K562 (cell line): Measurements from ENCODE around the gene TULP4. TPM values are rescaled to one million over a fixed set of nuclear protein-coding genes. Genes with fewer than 3 reads are reported as not detected.

Source experiments
- BRF1 ChIP-seq: IDR thresholded peaks from 3 replicates; pipeline ENCODE4 v1.6.1; 2011; ENCODE audit warnings: borderline replicate concordance, mild to moderate bottlenecking; ENCODE audit not compliant: insufficient read length; ENCODE audit errors: extremely low read depth
- CTBP1 ChIP-seq: fragments of 450-650 bp; IDR thresholded peaks from 2 replicates; pipeline ENCODE4 v1.6.1; 2016; ENCODE audit warnings: borderline replicate concordance
- EWSR1 ChIP-seq: fragments of 450-650 bp; IDR thresholded peaks from 2 replicates; pipeline ENCODE4 v1.6.1; 2018; ENCODE audit warnings: borderline replicate concordance, mild to moderate bottlenecking, low read depth, moderate library complexity; ENCODE audit not compliant: partially characterized antibody
- JUND ChIP-seq, 2 experiments: IDR thresholded peaks; 2 replicates in 1 of 2; 3 replicates in 1 of 2; pipeline ENCODE4 v1.6.1; 2011; ENCODE audit warnings: borderline replicate concordance in 2 of 2, low read depth in 2 of 2, low read length in 2 of 2, improper control_type of control experiment in 1 of 2, missing biosample characterization in 1 of 2, missing genetic modification characterization in 1 of 2, missing genetic modification reagents in 1 of 2
- KAT8 ChIP-seq: fragments of 450-650 bp; IDR thresholded peaks from 2 replicates; pipeline ENCODE4 v1.6.1; 2016; ENCODE audit warnings: low read depth, mild to moderate bottlenecking
- MEF2A ChIP-seq: IDR thresholded peaks from 2 replicates; pipeline ENCODE4 v1.6.1; 2011; ENCODE audit warnings: low read depth, mild to moderate bottlenecking, low read length, moderate library complexity; ENCODE audit not compliant: control insufficient read depth
- MEIS2 ChIP-seq: fragments of 450-650 bp; IDR thresholded peaks from 2 replicates; pipeline ENCODE4 v1.6.1; 2014; ENCODE audit warnings: mild to moderate bottlenecking; ENCODE audit not compliant: partially characterized antibody
- MTA2 ChIP-seq: fragments of 450-650 bp; IDR thresholded peaks from 2 replicates; pipeline ENCODE4 v1.6.1; 2016; ENCODE audit warnings: low read depth
- MYC ChIP-seq, 2 experiments: fragments of 250-450 bp in 1 of 2; sonication (Bioruptor Pico) in 1 of 2; IDR thresholded peaks; 2 replicates each; pipeline versions ENCODE4 v1.5.1 to v1.6.1; 2012 to 2021; ENCODE audit warnings: low read depth in 2 of 2, borderline replicate concordance in 1 of 2, improper control_type of control experiment in 1 of 2, low read length in 1 of 2, mild to moderate bottlenecking in 1 of 2, moderate library complexity in 1 of 2
- NFIX ChIP-seq: fragments of 250-450 bp; sonication (Bioruptor Pico); IDR thresholded peaks from 2 replicates; pipeline ENCODE4 v1.4.0; 2020; ENCODE audit warnings: low read depth, mild to moderate bottlenecking, moderate library complexity
- RBBP5 ChIP-seq: fragments of 200-600 bp; sonication (generic); IDR thresholded peaks from 2 replicates; pipeline ENCODE4 v1.6.1; 2012; ENCODE audit warnings: borderline replicate concordance, mild to moderate bottlenecking, low read length, control low read depth, inconsistent platforms; ENCODE audit not compliant: insufficient read depth, poor library complexity, severe bottlenecking
- SAFB ChIP-seq: fragments of 200-400 bp; formaldehyde crosslinking; IDR thresholded peaks from 2 replicates; pipeline ENCODE4 v1.6.1; 2017; ENCODE audit warnings: low read depth, low read length, borderline replicate concordance
- SMAD3 ChIP-seq: fragments of 450-650 bp; formaldehyde crosslinking; conservative IDR thresholded peaks from 2 replicates; pipeline ENCODE4 v1.4.0; 2020; ENCODE audit warnings: mild to moderate bottlenecking
- TEAD4 ChIP-seq, 2 experiments: sonication (generic) in 1 of 2; formaldehyde crosslinking in 1 of 2; IDR thresholded peaks; 2 replicates each; pipeline versions ENCODE4 v1.6.1 to v1.8.0; 2012 to 2022; ENCODE audit warnings: borderline replicate concordance in 1 of 2, inconsistent platforms in 1 of 2, low read length in 1 of 2, mild to moderate bottlenecking in 1 of 2, missing genetic modification reagents in 1 of 2
- THAP12 ChIP-seq: fragments of 250-450 bp; sonication (Bioruptor Pico); IDR thresholded peaks from 2 replicates; pipeline ENCODE4 v1.9.0; 2021; ENCODE audit warnings: mild to moderate bottlenecking, inconsistent platforms
- THRAP3 ChIP-seq: fragments of 450-650 bp; IDR thresholded peaks from 2 replicates; pipeline ENCODE4 v1.6.1; 2016; ENCODE audit warnings: mild to moderate bottlenecking, inconsistent platforms, borderline replicate concordance
- XRCC3 ChIP-seq: fragments of 450-650 bp; IDR thresholded peaks from 2 replicates; pipeline ENCODE4 v1.6.1; 2017; ENCODE audit warnings: mild to moderate bottlenecking, moderate library complexity
- ZNF197 ChIP-seq: fragments of 200-800 bp; sonication (Bioruptor generic); IDR thresholded peaks from 2 replicates; pipeline ENCODE4 v1.6.1; 2016; ENCODE audit warnings: low read depth, missing genetic modification characterization, missing compliant biosample characterization
- ZNF24 ChIP-seq: fragments of 450-650 bp; IDR thresholded peaks from 2 replicates; pipeline ENCODE4 v1.6.1; 2016
- ZNF699 ChIP-seq: fragments of 250-450 bp; sonication (Bioruptor Pico); IDR thresholded peaks from 2 replicates; pipeline ENCODE4 v1.8.0; 2021; ENCODE audit warnings: mild to moderate bottlenecking, moderate library complexity; ENCODE audit not compliant: insufficient replicate concordance
- ZNF717 ChIP-seq: fragments of 250-450 bp; sonication (Bioruptor Pico); IDR thresholded peaks from 2 replicates; pipeline ENCODE4 v1.5.0; 2021
- polyA plus RNA-seq, 8 experiments: library from polyadenylated mRNA; depleted of rRNA in 4 of 8; stranded (reverse) in 5 of 8; unstranded in 3 of 8; fragments of >200 nt; fragmentation: Nextera tagmentation in 2 of 8; fragmentation: Illumina TruSeq in 1 of 8; extraction: Ambion mirVana in 2 of 8; extraction: Trizol in 1 of 8; gene quantifications; 2 replicates each; pipeline versions ENCODE4 v1.2.1 to v1.2.3, GENCODE V29; 2011 to 2014; ENCODE audit warnings: inconsistent platforms in 1 of 8, missing spikeins in 1 of 8
- total RNA-seq, 7 experiments: library from RNA; depleted of rRNA in 6 of 7; stranded (reverse); fragments of >200 nt in 6 of 7; fragmentation: Illumina TruSeq in 2 of 7; extraction: Trizol in 2 of 7; gene quantifications; 2 replicates each; pipeline versions ENCODE4 v1.2.1 to v1.2.3, GENCODE V29; 2011 to 2021; ENCODE audit warnings: low replicate concordance in 1 of 7
- TF ChIP-seq, protein P1 (sequence below): fragments of 250-450 bp; sonication (Bioruptor Pico); IDR thresholded peaks from 2 replicates; pipeline ENCODE4 v1.9.0; 2021; ENCODE audit warnings: mild to moderate bottlenecking

TULP4 gene
- total and polyA plus RNA-seq, 9 of the 15 experiments (the other 6 are each of a cell fraction or from before 2014, with no cell fraction given), result 1.2 to 50.4 (median 11.0) TPM

DNA sequence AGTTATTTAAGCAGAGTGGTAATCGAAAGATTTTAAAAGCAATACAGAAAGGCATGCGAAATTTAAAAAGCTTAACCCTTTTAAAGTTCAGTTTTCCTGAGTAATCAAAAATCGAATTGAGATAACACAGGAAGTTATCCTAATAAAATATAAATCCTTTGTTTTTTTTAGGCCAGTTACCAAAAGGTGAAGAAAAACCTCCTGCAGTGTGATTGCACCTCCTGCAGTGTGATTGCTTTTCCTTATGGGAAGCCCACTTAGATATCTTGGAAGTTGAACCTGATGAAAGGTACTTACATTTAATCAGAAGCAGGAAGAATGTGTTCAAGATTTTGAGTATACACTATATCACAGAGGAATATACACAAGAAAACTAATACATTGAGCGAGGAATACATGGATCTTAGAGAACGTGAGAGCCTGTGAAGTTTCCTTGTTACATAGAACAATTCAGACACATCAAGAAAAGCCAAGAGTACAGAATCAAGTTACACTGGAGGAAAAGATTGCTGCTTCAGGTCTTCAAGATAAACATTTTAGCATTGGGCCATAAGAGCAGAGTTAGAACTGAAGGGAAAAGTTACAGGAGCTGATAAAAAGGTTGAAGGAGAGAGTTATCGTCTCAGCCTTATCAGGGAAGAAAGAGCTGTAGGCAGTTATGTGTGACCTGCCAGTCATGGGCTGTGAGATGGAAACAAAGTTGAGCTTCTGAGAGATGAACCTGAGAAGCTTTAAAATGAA lies 240.0 kb downstream of the TULP4 start (continued):
- TF ChIP-seq ZNF699 (CRISPR knock-in tag) (no peak), SAFB (no peak), BRF1 (no peak), MYC (IDR thresholded peaks at IDR 0.05; ENCODE audit: low read depth, low read length) (no peak; the same call in 1 of the 2 replicates), MYC (CRISPR knock-in tag; IDR thresholded peaks at IDR 0.05; ENCODE audit: borderline replicate concordance, low read depth) (no peak), TEAD4 (IDR thresholded peaks at IDR 0.05; ENCODE audit: low read length) (peak; percentile 86), TEAD4 (CRISPR knock-in tag; IDR thresholded peaks at IDR 0.05; ENCODE audit: borderline replicate concordance) (no peak), RBBP5 (peak; percentile 10), THAP12 (no peak), JUND (IDR thresholded peaks at IDR 0.05; ENCODE audit: borderline replicate concordance, low read depth, low read length) (peak; percentile 47; the same call in 1 of the 2 replicates), JUND (tag; IDR thresholded peaks at IDR 0.05; ENCODE audit: borderline replicate concordance, low read depth, low read length) (peak; percentile 49; the same call in 1 of the 3 replicates), EWSR1 (no peak), MTA2 (peak; percentile 64), SMAD3 (CRISPR knock-in tag) (peak; percentile 18; the same call in 1 of the 2 replicates), KAT8 (no peak), ZNF717 (no peak), XRCC3 (no peak), ZNF197 (no peak), MEIS2 (peak; percentile 84), NFIX (CRISPR knock-in tag) (no peak), THRAP3 (no peak), MEF2A (no peak), ZNF24 (no peak), CTBP1 (peak; percentile 64; the same call in 1 of the 2 replicates)
- TF ChIP-seq, protein P1, sequence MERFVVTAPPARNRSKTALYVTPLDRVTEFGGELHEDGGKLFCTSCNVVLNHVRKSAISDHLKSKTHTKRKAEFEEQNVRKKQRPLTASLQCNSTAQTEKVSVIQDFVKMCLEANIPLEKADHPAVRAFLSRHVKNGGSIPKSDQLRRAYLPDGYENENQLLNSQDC (CRISPR knock-in tag), result no peak
